OCI-LY1 (cell line): ENCODE data around the gene ANGEL2.

Experiments used
- CTCF ChIP-seq: fragments of 200-600 bp; sonication (generic), shearing (Covaris generic); IDR thresholded peaks from 2 replicates; pipeline ENCODE4 v1.5.1; 2017; ENCODE audit warnings: mild to moderate bottlenecking, antibody characterized with exemption, low read length, moderate library complexity, mixed read lengths
- EZH2 ChIP-seq: fragments of 200-600 bp; sonication (generic), shearing (Covaris generic); IDR thresholded peaks from 2 replicates; pipeline ENCODE4 v1.8.0; 2017; ENCODE audit warnings: borderline replicate concordance, mixed run types, mild to moderate bottlenecking, antibody characterized with exemption, low read length, moderate library complexity, mixed read lengths

GRCh38 chr1:212954514-212954913, 61.2 kb downstream of the ANGEL2 start:
- TF ChIP-seq EZH2 (no peak), CTCF (no peak)
